Natural killer cell (primary cell): Measurements from ENCODE around the gene GPATCH2. TPM values are rescaled to one million over a fixed set of nuclear protein-coding genes. Genes with fewer than 3 reads are reported as not detected.

Experiments
- ATAC-seq, 3 donors: fragments of 150-1000 bp in 2 of 3; fragments of 200-7000 bp in 1 of 3; cut with Tn5 transposase; 1 replicate in 1 of 3; 2 replicates in 2 of 3; pipeline ENCODE4 v1.10.0; 2021; ENCODE audit warnings: mild to moderate bottlenecking in 2 of 3, moderate library complexity in 2 of 3
- DNase-seq, 2 donors: peaks; one replicate each; pipeline versions ENCODE4 v3.0.0 to v3.0.0-alpha.2; 2013 to 2021; ENCODE audit warnings: mixed read lengths in 1 of 2
- H3K27ac ChIP-seq: one replicate; pipeline ENCODE4 v1.5.1; 2013; ENCODE audit warnings: mild to moderate bottlenecking, low read length
- H3K27me3 ChIP-seq: one replicate; pipeline ENCODE4 v1.6.1; 2013; ENCODE audit warnings: low read length; ENCODE audit not compliant: control insufficient read depth, insufficient read depth
- H3K36me3 ChIP-seq: one replicate; pipeline ENCODE4 v1.6.1; 2013; ENCODE audit warnings: low read length; ENCODE audit not compliant: control insufficient read depth, insufficient read depth
- H3K4me1 ChIP-seq: one replicate; pipeline ENCODE4 v1.6.1; 2013; ENCODE audit warnings: low read length; ENCODE audit not compliant: control insufficient read depth, insufficient read depth
- H3K4me3 ChIP-seq: one replicate; pipeline ENCODE4 v1.5.1; 2013; ENCODE audit warnings: low read length
- H3K9me3 ChIP-seq: one replicate; pipeline ENCODE4 v1.6.1; 2013; ENCODE audit warnings: low read length; ENCODE audit not compliant: control insufficient read depth, insufficient read depth
- H3K27ac Mint-ChIP-seq, 2 donors: one replicate each; pipeline ENCODE4 v1.8.0; 2022; ENCODE audit warnings: mild to moderate bottlenecking in 2 of 2, mixed read lengths in 2 of 2, moderate library complexity in 1 of 2
- H3K27me3 Mint-ChIP-seq, 2 donors: one replicate each; pipeline ENCODE4 v1.8.0; 2022; ENCODE audit warnings: low read depth in 2 of 2, mixed read lengths in 2 of 2
- H3K36me3 Mint-ChIP-seq: one replicate; pipeline ENCODE4 v1.8.0; 2022; ENCODE audit warnings: mixed read lengths
- H3K4me1 Mint-ChIP-seq, 2 donors: one replicate each; pipeline ENCODE4 v1.8.0; 2022; ENCODE audit warnings: mixed read lengths in 2 of 2
- H3K4me3 Mint-ChIP-seq: one replicate; pipeline ENCODE4 v1.8.0; 2022; ENCODE audit warnings: mild to moderate bottlenecking, moderate library complexity, mixed read lengths
- H3K9me3 Mint-ChIP-seq, 2 donors: one replicate each; pipeline ENCODE4 v1.8.0; 2022; ENCODE audit warnings: mixed read lengths in 2 of 2
- CTCF ChIP-seq: fragments of 200-600 bp; IDR thresholded peaks from one replicate; pipeline ENCODE4 v1.8.0; 2022; ENCODE audit warnings: antibody characterized with exemption
- WGBS: methylation state at CpG from one replicate; pipeline ENCODE4 v1.1.7; 2013; ENCODE audit warnings: missing lambda C conversion rate; ENCODE audit not compliant: insufficient coverage; 5-methylcytosine and 5-hydroxymethylcytosine counted together
- intact Hi-C: fragments of 100-400 bp; cut with micrococcal nuclease; formaldehyde crosslinking; loops from one replicate; pipeline ENCODE4 v1.14.2; 2022
- total RNA-seq, 4 donors: library from RNA; stranded (reverse); fragments of 120-200 nt in 1 of 4; gene quantifications; one replicate each; pipeline versions ENCODE4 v1.2.3 to v1.2.4, GENCODE V29; 2013 to 2022

GPATCH2 gene
- total RNA-seq, 3 donors from 2014 or later (not counting 1 experiment from before 2014, with no cell fraction given): 10.4 to 15.4 (median 11.7) TPM

GRCh38 chr1:217626321-217626720, 4.6 kb downstream of the GPATCH2 start:
- Histone ChIP-seq H3K27me3 (no peaks in the 10 kb centered on the region), H3K4me1 (peaks cover 2% of the 10 kb centered on the region), H3K27ac (no peak overlapping the region), H3K36me3 (no peaks in the 10 kb centered on the region), H3K4me3 (no peak overlapping the region), H3K9me3 (no peaks in the 10 kb centered on the region)
- WGBS: no CpG with 5 or more reads among the region's 2 CpGs
- H3K27me3 Mint-ChIP-seq: no peaks in the 10 kb centered on the region
- DNase-seq (no peak), ATAC-seq (no peak)
- peaks cover 40 to 46% of the 10 kb centered on the region in 2 donors for H3K4me1 Mint-ChIP-seq
- H3K4me3 Mint-ChIP-seq: no peak overlapping the region
- H3K36me3 Mint-ChIP-seq: no peaks in the 10 kb centered on the region
- intact Hi-C loops: no loop called here
- H3K27ac Mint-ChIP-seq: no peak overlapping the region
- no peaks in the 10 kb centered on the region for H3K9me3 Mint-ChIP-seq
- TF ChIP-seq CTCF: no peak

GRCh38 chr1:217622042-217622441, 8.8 kb downstream of the GPATCH2 start:
- Mint-ChIP-seq H3K36me3 (peaks cover 7% of the 10 kb centered on the region), H3K27me3 (no peaks in the 10 kb centered on the region), H3K27ac (no peak overlapping the region), H3K9me3 (no peaks in the 10 kb centered on the region), H3K4me1 (peaks cover 5 to 26% of the 10 kb centered on the region in 2 donors), H3K4me3 (no peak overlapping the region)
- ATAC-seq: no peak
- no peak overlapping the region for H3K27ac ChIP-seq
- no peaks in the 10 kb centered on the region for H3K27me3 ChIP-seq
- intact Hi-C loops: no loop called here
- H3K4me1 ChIP-seq: no peaks in the 10 kb centered on the region
- DNase-seq: no peak
- H3K9me3 ChIP-seq: no peaks in the 10 kb centered on the region
- no peak for TF ChIP-seq CTCF
- WGBS: 75% methylated on average over 1 of the region's 3 CpGs
- H3K36me3 ChIP-seq: peaks cover 7% of the 10 kb centered on the region
- H3K4me3 ChIP-seq: no peak overlapping the region

GRCh38 chr1:217620814-217621213, 10.1 kb downstream of the GPATCH2 start:
- no peaks in the 10 kb centered on the region for H3K9me3 Mint-ChIP-seq
- H3K4me1 Mint-ChIP-seq: peaks cover 5 to 31% of the 10 kb centered on the region in 2 donors
- no peaks in the 10 kb centered on the region for H3K27me3 ChIP-seq
- H3K36me3 ChIP-seq: peaks cover 7% of the 10 kb centered on the region
- TF ChIP-seq CTCF: no peak
- no peak overlapping the region for H3K4me3 Mint-ChIP-seq
- no peaks in the 10 kb centered on the region for H3K9me3 ChIP-seq
- H3K27ac Mint-ChIP-seq: peak overlapping the region in 1 of 2 donors; percentile 17
- DNase-seq (no peak), ATAC-seq (no peak)
- no peak overlapping the region for H3K27ac ChIP-seq
- H3K27me3 Mint-ChIP-seq: no peaks in the 10 kb centered on the region
- no peaks in the 10 kb centered on the region for H3K4me1 ChIP-seq
- 68% methylated on average over 3 of the region's 4 CpGs for WGBS
- intact Hi-C loops: no loop called here
- peaks cover 7% of the 10 kb centered on the region for H3K36me3 Mint-ChIP-seq
- H3K4me3 ChIP-seq: no peak overlapping the region

- Histone ChIP-seq H3K27ac (no peak overlapping the region), H3K4me1 (no peaks in the 10 kb centered on the region), H3K36me3 (peaks cover 7% of the 10 kb centered on the region), H3K4me3 (no peak overlapping the region), H3K9me3 (no peaks in the 10 kb centered on the region), H3K27me3 (no peaks in the 10 kb centered on the region)
- Mint-ChIP-seq H3K9me3 (no peaks in the 10 kb centered on the region), H3K27ac (no peak overlapping the region), H3K27me3 (no peaks in the 10 kb centered on the region), H3K36me3 (peaks cover 7% of the 10 kb centered on the region), H3K4me3 (no peak overlapping the region), H3K4me1 (peaks cover 0 to 20% of the 10 kb centered on the region in 2 donors)
- no peak for TF ChIP-seq CTCF
- ATAC-seq (no peak), DNase-seq (no peak)
- intact Hi-C loops: no loop called here
- 100% methylated on average over 1 of the region's 1 CpG for WGBS
Observed at GRCh38 chr1:217617126-217617525, 13.8 kb downstream of the GPATCH2 start.
